H9 (cell line): ENCODE results near the gene C13orf46. TPM values are rescaled to one million over a fixed set of nuclear protein-coding genes. Genes with fewer than 3 reads are reported as not detected.
A peak's percentile ranks its signal among the peaks of the same experiment; 100 is the strongest.

ENCODE experiments used
- DNase-seq: peaks from one replicate; pipeline ENCODE4 v3.0.0-alpha.2; 2017
- H2AFZ ChIP-seq: one replicate; pipeline ENCODE4 v1.6.1; 2013; ENCODE audit warnings: mild to moderate bottlenecking, low read length, control low read depth, moderate library complexity
- H2AK5ac ChIP-seq: 2 replicates; pipeline ENCODE4 v1.6.1; 2013; ENCODE audit warnings: low read length, control low read depth, mixed read lengths; ENCODE audit not compliant: insufficient read length
- H2BK120ac ChIP-seq: one replicate; pipeline ENCODE4 v1.6.1; 2013; ENCODE audit warnings: low read depth, mild to moderate bottlenecking, low read length, control low read depth, inconsistent platforms; ENCODE audit not compliant: poor library complexity, severe bottlenecking
- H2BK12ac ChIP-seq: 2 replicates; pipeline ENCODE4 v1.6.1; 2013; ENCODE audit warnings: low read length, control low read depth, mixed read lengths, low read depth; ENCODE audit not compliant: insufficient read length
- H2BK15ac ChIP-seq: 2 replicates; pipeline ENCODE4 v1.6.1; 2013; ENCODE audit warnings: low read depth, low read length, control low read depth
- H2BK20ac ChIP-seq: one replicate; pipeline ENCODE4 v1.6.1; 2013; ENCODE audit warnings: low read depth, mild to moderate bottlenecking, low read length, control low read depth, inconsistent platforms; ENCODE audit not compliant: poor library complexity, severe bottlenecking
- H2BK5ac ChIP-seq: 2 replicates; pipeline ENCODE4 v1.6.1; 2013; ENCODE audit warnings: low read length, control low read depth, mixed read lengths; ENCODE audit not compliant: insufficient read length
- H3K14ac ChIP-seq: 2 replicates; pipeline ENCODE4 v1.6.1; 2013; ENCODE audit warnings: low read length, control low read depth; ENCODE audit not compliant: insufficient read depth
- H3K18ac ChIP-seq: 2 replicates; pipeline ENCODE4 v1.6.1; 2013; ENCODE audit warnings: low read depth, mild to moderate bottlenecking, mixed read lengths, low read length, control low read depth; ENCODE audit not compliant: insufficient read length
- H3K23ac ChIP-seq: 2 replicates; pipeline ENCODE4 v1.6.1; 2013; ENCODE audit warnings: low read length, control low read depth, mixed read lengths, low read depth; ENCODE audit not compliant: insufficient read length
- H3K23me2 ChIP-seq: 2 replicates; pipeline ENCODE4 v1.6.1; 2013; ENCODE audit warnings: low read depth, mild to moderate bottlenecking, mixed read lengths, low read length, control low read depth; ENCODE audit not compliant: insufficient read length, poor library complexity, severe bottlenecking
- H3K27ac ChIP-seq: 2 replicates; pipeline ENCODE4 v1.5.1; 2013; ENCODE audit warnings: low read length, control low read depth, mixed read lengths, low read depth; ENCODE audit not compliant: insufficient read length
- H3K27me3 ChIP-seq: 2 replicates; pipeline ENCODE4 v1.6.1; 2013; ENCODE audit warnings: low read length, control low read depth, inconsistent platforms; ENCODE audit not compliant: insufficient read depth
- H3K4ac ChIP-seq: 2 replicates; pipeline ENCODE4 v1.6.1; 2013; ENCODE audit warnings: low read depth, mild to moderate bottlenecking, control low read depth, inconsistent platforms, low read length, moderate library complexity
- H3K4me1 ChIP-seq: 2 replicates; pipeline ENCODE4 v1.6.1; 2013; ENCODE audit warnings: low read length, control low read depth, inconsistent platforms; ENCODE audit not compliant: insufficient read depth
- H3K4me2 ChIP-seq: 2 replicates; pipeline ENCODE4 v1.6.1; 2013; ENCODE audit warnings: low read length, control low read depth, mixed read lengths; ENCODE audit not compliant: insufficient read length, insufficient read depth
- H3K56ac ChIP-seq: 2 replicates; pipeline ENCODE4 v1.6.1; 2013; ENCODE audit warnings: low read depth, mild to moderate bottlenecking, mixed read lengths, low read length, control low read depth; ENCODE audit not compliant: insufficient read length
- H3K79me1 ChIP-seq: 2 replicates; pipeline ENCODE4 v1.6.1; 2013; ENCODE audit warnings: low read depth, mild to moderate bottlenecking, moderate library complexity, low read length, control low read depth, inconsistent platforms; ENCODE audit not compliant: insufficient read depth, poor library complexity, severe bottlenecking
- H3K79me2 ChIP-seq: 2 replicates; pipeline ENCODE4 v1.6.1; 2013; ENCODE audit warnings: low read length, control low read depth, inconsistent platforms; ENCODE audit not compliant: insufficient read depth
- H3K9ac ChIP-seq: 2 replicates; pipeline ENCODE4 v1.6.1; 2013; ENCODE audit warnings: low read length, control low read depth, mixed read lengths; ENCODE audit not compliant: insufficient read length; ENCODE audit errors: extremely low read depth
- H3K9me3 ChIP-seq: one replicate; pipeline ENCODE4 v1.6.1; 2013; ENCODE audit warnings: low read depth, low read length, inconsistent platforms; ENCODE audit not compliant: control insufficient read depth
- H3T11ph ChIP-seq: one replicate; pipeline ENCODE4 v1.6.1; 2013; ENCODE audit warnings: mild to moderate bottlenecking, low read length, control low read depth, inconsistent platforms
- H4K20me1 ChIP-seq: one replicate; pipeline ENCODE4 v1.6.1; 2013; ENCODE audit not compliant: control insufficient read depth, insufficient read length, insufficient read depth
- H4K5ac ChIP-seq: 2 replicates; pipeline ENCODE4 v1.6.1; 2013; ENCODE audit warnings: low read depth, mild to moderate bottlenecking, mixed read lengths, low read length, control low read depth; ENCODE audit not compliant: insufficient read length
- H4K8ac ChIP-seq: replicated peaks from 2 replicates; pipeline ENCODE4 v1.6.1; 2013; ENCODE audit warnings: low read length, control low read depth, mixed read lengths, low read depth; ENCODE audit not compliant: insufficient read length
- H4K91ac ChIP-seq: 2 replicates; pipeline ENCODE4 v1.6.1; 2013; ENCODE audit warnings: low read depth, mild to moderate bottlenecking, moderate library complexity, mixed read lengths, low read length, control low read depth; ENCODE audit not compliant: insufficient read length
- H3K27ac Mint-ChIP-seq, 3 experiments: 2 replicates in 2 of 3; 3 replicates in 1 of 3; pipeline ENCODE4 v1.8.0; 2020 to 2021; ENCODE audit warnings: mixed read lengths in 3 of 3, mild to moderate bottlenecking in 1 of 3, moderate library complexity in 1 of 3
- H3K27me3 Mint-ChIP-seq: 2 replicates; pipeline ENCODE4 v1.8.0; 2021; ENCODE audit warnings: low read depth, mild to moderate bottlenecking, moderate library complexity, mixed read lengths
- H3K36me3 Mint-ChIP-seq, 3 experiments: 2 replicates in 2 of 3; 3 replicates in 1 of 3; pipeline ENCODE4 v1.8.0; 2020 to 2021; ENCODE audit warnings: low read depth in 3 of 3, mixed read lengths in 3 of 3; ENCODE audit not compliant: insufficient read depth in 1 of 3
- H3K4me1 Mint-ChIP-seq, 2 experiments: 2 replicates each; pipeline ENCODE4 v1.8.0; 2020; ENCODE audit warnings: mixed read lengths in 2 of 2
- H3K4me3 Mint-ChIP-seq, 2 experiments: 2 replicates in 1 of 2; 3 replicates in 1 of 2; pipeline ENCODE4 v1.8.0; 2020 to 2021; ENCODE audit warnings: mild to moderate bottlenecking in 2 of 2, mixed read lengths in 2 of 2, moderate library complexity in 1 of 2
- H3K9me3 Mint-ChIP-seq, 2 experiments: 2 replicates in 1 of 2; 3 replicates in 1 of 2; pipeline ENCODE4 v1.8.0; 2020; ENCODE audit warnings: mild to moderate bottlenecking in 2 of 2, mixed read lengths in 2 of 2, moderate library complexity in 1 of 2
- WGBS: extraction: QIAGEN DNeasy Blood & Tissue Kit; methylation state at CpG from one replicate; pipeline ENCODE4 v1.1.7; 2013; ENCODE audit warnings: missing lambda C conversion rate, low lambda C conversion rate, mixed read lengths; ENCODE audit not compliant: insufficient read length; ENCODE audit errors: extremely low coverage; 5-methylcytosine and 5-hydroxymethylcytosine counted together
- total RNA-seq: library from RNA; stranded (reverse); gene quantifications from 2 replicates; pipeline ENCODE4 v1.2.1, GENCODE V29; 2021
- TF ChIP-seq, protein P1 (sequence below): fragments of 200-600 bp; sonication (generic); conservative IDR thresholded peaks from 3 replicates; pipeline ENCODE4 v1.8.0; 2021; ENCODE audit warnings: antibody characterized with exemption, mild to moderate bottlenecking

The C13orf46 gene
- total RNA-seq, 1 experiment from 2014 or later: 0.55 TPM

DNA sequence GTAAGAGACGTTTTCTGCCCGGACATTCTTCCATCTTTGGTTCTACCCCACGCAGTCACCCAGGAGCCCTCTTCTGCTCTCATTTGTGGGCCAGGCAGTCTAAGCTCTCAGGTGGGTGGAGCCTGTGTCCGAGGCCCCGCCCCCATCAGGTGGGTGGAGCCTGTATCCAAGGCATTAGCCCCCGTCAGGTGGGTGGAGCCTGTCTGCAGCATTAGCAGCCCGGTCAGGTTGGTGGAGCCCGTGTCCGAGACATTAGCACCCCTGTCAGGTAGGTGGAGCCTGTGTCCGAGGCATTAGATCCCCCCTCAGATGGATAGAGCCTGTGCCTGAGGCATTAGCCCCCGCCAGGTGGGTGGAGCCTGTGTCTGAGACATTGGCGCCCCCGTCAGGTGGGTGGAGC lies 45.5 kb upstream of the C13orf46 start:
- TF ChIP-seq, protein P1, sequence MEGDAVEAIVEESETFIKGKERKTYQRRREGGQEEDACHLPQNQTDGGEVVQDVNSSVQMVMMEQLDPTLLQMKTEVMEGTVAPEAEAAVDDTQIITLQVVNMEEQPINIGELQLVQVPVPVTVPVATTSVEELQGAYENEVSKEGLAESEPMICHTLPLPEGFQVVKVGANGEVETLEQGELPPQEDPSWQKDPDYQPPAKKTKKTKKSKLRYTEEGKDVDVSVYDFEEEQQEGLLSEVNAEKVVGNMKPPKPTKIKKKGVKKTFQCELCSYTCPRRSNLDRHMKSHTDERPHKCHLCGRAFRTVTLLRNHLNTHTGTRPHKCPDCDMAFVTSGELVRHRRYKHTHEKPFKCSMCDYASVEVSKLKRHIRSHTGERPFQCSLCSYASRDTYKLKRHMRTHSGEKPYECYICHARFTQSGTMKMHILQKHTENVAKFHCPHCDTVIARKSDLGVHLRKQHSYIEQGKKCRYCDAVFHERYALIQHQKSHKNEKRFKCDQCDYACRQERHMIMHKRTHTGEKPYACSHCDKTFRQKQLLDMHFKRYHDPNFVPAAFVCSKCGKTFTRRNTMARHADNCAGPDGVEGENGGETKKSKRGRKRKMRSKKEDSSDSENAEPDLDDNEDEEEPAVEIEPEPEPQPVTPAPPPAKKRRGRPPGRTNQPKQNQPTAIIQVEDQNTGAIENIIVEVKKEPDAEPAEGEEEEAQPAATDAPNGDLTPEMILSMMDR: no peak
- no peak overlapping the region for H4K91ac ChIP-seq
- H2AK5ac ChIP-seq: no peak overlapping the region
- no peak overlapping the region for H3K18ac ChIP-seq
- H3K27ac Mint-ChIP-seq: peak overlapping the region in 1 of 3 experiments; percentile 44; a peak in 1 of 7 replicates
- no peak overlapping the region for H3K14ac ChIP-seq
- H2BK20ac ChIP-seq: no peak overlapping the region
- peak; percentile 69 for DNase-seq
- H4K5ac ChIP-seq: no peak overlapping the region
- WGBS: no CpG with 5 or more reads among the region's 13 CpGs
- no peak overlapping the region for H4K8ac ChIP-seq
- no peak overlapping the region for H2BK120ac ChIP-seq
- no peaks in the 10 kb centered on the region for H3K27me3 Mint-ChIP-seq
- H3K23me2 ChIP-seq: no peaks in the 10 kb centered on the region
- no peak overlapping the region for H3K23ac ChIP-seq
- H3K9ac ChIP-seq: no peak overlapping the region
- H2AFZ ChIP-seq: no peak overlapping the region
- H3K56ac ChIP-seq: no peak overlapping the region
- no peak overlapping the region for H3K4ac ChIP-seq
- H3K9me3 ChIP-seq: no peaks in the 10 kb centered on the region
- no peaks in the 10 kb centered on the region for H3K9me3 Mint-ChIP-seq
- no peaks in the 10 kb centered on the region for H3K79me1 ChIP-seq
- H2BK5ac ChIP-seq: no peak overlapping the region
- H3K4me2 ChIP-seq: no peak overlapping the region
- H3T11ph ChIP-seq: no peak overlapping the region
- H3K4me1 Mint-ChIP-seq: peaks cover 3 to 22% of the 10 kb centered on the region in 2 experiments; a peak in 3 of 4 replicates
- H3K27ac ChIP-seq: no peak overlapping the region
- H2BK12ac ChIP-seq: no peak overlapping the region
- H3K4me1 ChIP-seq: no peaks in the 10 kb centered on the region
- H3K79me2 ChIP-seq: no peaks in the 10 kb centered on the region
- peaks cover 0 to 11% (median 5%) of the 10 kb centered on the region in 3 experiments; a peak in 5 of 7 replicates for H3K36me3 Mint-ChIP-seq
- no peaks in the 10 kb centered on the region for H4K20me1 ChIP-seq
- H3K27me3 ChIP-seq: no peaks in the 10 kb centered on the region
- no peak overlapping the region for H2BK15ac ChIP-seq
- H3K4me3 Mint-ChIP-seq: no peak overlapping the region
